ENCODE measurements around the gene GIT2.
"Not testable (repeated sequence)": the region's sequence is repeated elsewhere in the genome, so short reads cannot be mapped to it uniquely, and the experiment has no call there.

- not testable (repeated sequence) for TF ChIP-seq CTCF (IDR thresholded peaks at IDR 0.05; ENCODE audit: control extremely low read depth in 1 of 3, insufficient read depth in 1 of 3, low read depth in 1 of 3, low read length in 3 of 3); MAFK (IDR thresholded peaks at IDR 0.05; ENCODE audit: low read depth, low read length); POLR2A (IDR thresholded peaks at IDR 0.05; ENCODE audit: control extremely low read depth in 1 of 2, low read depth in 2 of 2, low read length in 2 of 2); SP1 (IDR thresholded peaks at IDR 0.05; ENCODE audit: low read depth, low read length); YY1 (IDR thresholded peaks at IDR 0.05; ENCODE audit: low read depth, low read length); HDAC2 (IDR thresholded peaks at IDR 0.05; ENCODE audit: borderline replicate concordance in 1 of 2, low read depth in 2 of 2, low read length in 2 of 2); CHD2 (IDR thresholded peaks at IDR 0.05; ENCODE audit: low read length); SIRT6 (IDR thresholded peaks at IDR 0.05; ENCODE audit: low read length); GABPA (IDR thresholded peaks at IDR 0.05; ENCODE audit: borderline replicate concordance, insufficient read depth, low read length); SP2 (IDR thresholded peaks at IDR 0.05; ENCODE audit: low read length); TAF1 (IDR thresholded peaks at IDR 0.05; ENCODE audit: low read depth, low read length)
- TF ChIP-seq, protein P1, sequence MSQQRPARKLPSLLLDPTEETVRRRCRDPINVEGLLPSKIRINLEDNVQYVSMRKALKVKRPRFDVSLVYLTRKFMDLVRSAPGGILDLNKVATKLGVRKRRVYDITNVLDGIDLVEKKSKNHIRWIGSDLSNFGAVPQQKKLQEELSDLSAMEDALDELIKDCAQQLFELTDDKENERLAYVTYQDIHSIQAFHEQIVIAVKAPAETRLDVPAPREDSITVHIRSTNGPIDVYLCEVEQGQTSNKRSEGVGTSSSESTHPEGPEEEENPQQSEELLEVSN (IDR thresholded peaks at IDR 0.05): not testable (repeated sequence)
Measured at GRCh38 chr12:109891731-109892130, 104.4 kb downstream of the GIT2 start.
